ENCODE measurements around the gene FBL. TPM values are rescaled to one million over a fixed set of nuclear protein-coding genes. Genes with fewer than 3 reads are reported as not detected.

The FBL gene
- total RNA-seq, 1 donor from 2014 or later, result 420 TPM

DNA sequence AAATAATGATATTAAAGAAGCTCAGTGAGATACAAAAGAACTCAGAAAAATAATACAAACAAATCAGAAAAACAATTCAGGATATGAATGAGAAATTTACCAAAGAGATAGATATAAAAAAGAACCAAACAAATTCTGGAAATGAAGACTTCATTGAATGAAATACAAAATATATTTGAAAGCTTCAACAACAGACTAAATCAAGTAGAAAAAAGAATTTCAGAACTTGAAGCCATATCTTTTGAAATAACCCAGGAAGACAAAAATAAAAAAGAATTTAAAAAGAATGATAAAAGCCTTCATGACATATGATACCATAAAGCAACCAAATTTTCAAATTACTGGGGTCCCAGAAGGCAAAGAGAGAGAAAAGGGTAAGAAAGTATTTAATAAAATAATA is 57.9 kb downstream of the FBL start:
- H3K4me1 Mint-ChIP-seq, result peaks cover 3% of the 10 kb centered on the region
- H3K27me3 Mint-ChIP-seq, result peaks cover 28% of the 10 kb centered on the region
- POLR2A ChIA-PET, result no interaction called here
- no peak for DNase-seq
- H3K4me3 Mint-ChIP-seq, result no peak overlapping the region
- H3K9me3 Mint-ChIP-seq, result peaks cover 13% of the 10 kb centered on the region
- intact Hi-C loops (cut with micrococcal nuclease), result no loop called here
- no peaks in the 10 kb centered on the region for H3K36me3 Mint-ChIP-seq (ENCODE audit: low read depth)
- H3K27ac Mint-ChIP-seq, result no peak overlapping the region
- no peak for TF ChIP-seq CTCF (IDR thresholded peaks at IDR 0.05)
- ATAC-seq (ENCODE audit: low read depth), result no peak
- CTCF ChIA-PET, result no interaction called here

Other genes with a start within 250 kb of the FBL start
- gene LGALS13, start 243.9 kb downstream of the FBL start, total RNA-seq, result not detected in 2 replicates
- not detected in 2 replicates for gene LGALS16, start 190.5 kb downstream of the FBL start, total RNA-seq
- not detected in 2 replicates for gene LGALS14, start 141.9 kb downstream of the FBL start, total RNA-seq
- gene CLC, start 108.3 kb downstream of the FBL start, total RNA-seq, result not detected in 2 replicates
- not detected in 2 replicates for gene LEUTX, start 67.5 kb downstream of the FBL start, total RNA-seq
- 16.9 and 17.2 TPM in 2 replicates for gene DYRK1B, start 12.2 kb downstream of the FBL start, total RNA-seq
- 5.8 and 6.1 TPM in 2 replicates for gene FCGBP, start 88.3 kb upstream of the FBL start, total RNA-seq
- 109 and 115 TPM in 2 replicates for gene PSMC4, start 124.8 kb upstream of the FBL start, total RNA-seq
- 5.8 and 11.6 TPM in 2 replicates for gene ZNF546, start 150.7 kb upstream of the FBL start, total RNA-seq
- gene ZNF780B, start 209.9 kb upstream of the FBL start, total RNA-seq, result 36.4 and 51.1 TPM in 2 replicates
- 23.8 and 25.5 TPM in 2 replicates for gene ZNF780A, start 244.6 kb upstream of the FBL start, total RNA-seq